ENCODE measurements around the gene RALGPS1. TPM values are rescaled to one million over a fixed set of nuclear protein-coding genes. Genes with fewer than 3 reads are reported as not detected.

RALGPS1 gene
- total and polyA plus RNA-seq, 2 donors (not counting 1 experiment from before 2014, with no cell fraction given): 19.7 to 39.9 TPM

DNA sequence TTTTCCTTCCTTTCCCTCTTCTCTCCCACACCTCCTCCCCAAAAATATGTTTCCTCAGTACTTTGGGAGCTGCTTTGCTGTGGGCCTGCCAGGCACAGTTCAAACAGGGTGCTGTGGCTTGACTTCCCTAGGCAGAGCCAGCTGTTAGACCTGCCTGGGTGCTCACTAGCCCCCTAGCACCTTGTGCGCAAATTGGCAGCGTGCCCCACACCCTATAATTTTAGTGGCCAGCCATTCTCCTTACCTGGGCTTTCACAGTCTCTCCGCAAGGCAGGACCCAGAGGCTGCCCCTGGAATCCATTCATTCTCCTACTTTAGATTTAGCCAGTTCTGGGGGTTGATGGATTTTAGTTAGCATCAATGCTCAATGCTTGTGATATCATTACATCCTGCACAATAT lies 135.6 kb downstream of the RALGPS1 start:
- TF ChIP-seq, protein P1, sequence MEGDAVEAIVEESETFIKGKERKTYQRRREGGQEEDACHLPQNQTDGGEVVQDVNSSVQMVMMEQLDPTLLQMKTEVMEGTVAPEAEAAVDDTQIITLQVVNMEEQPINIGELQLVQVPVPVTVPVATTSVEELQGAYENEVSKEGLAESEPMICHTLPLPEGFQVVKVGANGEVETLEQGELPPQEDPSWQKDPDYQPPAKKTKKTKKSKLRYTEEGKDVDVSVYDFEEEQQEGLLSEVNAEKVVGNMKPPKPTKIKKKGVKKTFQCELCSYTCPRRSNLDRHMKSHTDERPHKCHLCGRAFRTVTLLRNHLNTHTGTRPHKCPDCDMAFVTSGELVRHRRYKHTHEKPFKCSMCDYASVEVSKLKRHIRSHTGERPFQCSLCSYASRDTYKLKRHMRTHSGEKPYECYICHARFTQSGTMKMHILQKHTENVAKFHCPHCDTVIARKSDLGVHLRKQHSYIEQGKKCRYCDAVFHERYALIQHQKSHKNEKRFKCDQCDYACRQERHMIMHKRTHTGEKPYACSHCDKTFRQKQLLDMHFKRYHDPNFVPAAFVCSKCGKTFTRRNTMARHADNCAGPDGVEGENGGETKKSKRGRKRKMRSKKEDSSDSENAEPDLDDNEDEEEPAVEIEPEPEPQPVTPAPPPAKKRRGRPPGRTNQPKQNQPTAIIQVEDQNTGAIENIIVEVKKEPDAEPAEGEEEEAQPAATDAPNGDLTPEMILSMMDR (IDR thresholded peaks at IDR 0.05): no peak
- TF ChIP-seq EZH2 (IDR thresholded peaks at IDR 0.05; ENCODE audit: borderline replicate concordance, insufficient read depth, low read depth, low read length, poor library complexity, severe bottlenecking): no peak
- intact Hi-C loops (cut with micrococcal nuclease): no loop called here
- ChIA-PET CTCF (interaction anchor here (0.5 kb wide), 1 partner anchor 113 kb away, joined by 4 read pairs; no protein-coding TSS in a partner anchor), POLR2A (no interaction called here)
- H3K4me1 Mint-ChIP-seq: peaks cover 17% of the 10 kb centered on the region
- H3K9ac ChIP-seq (ENCODE audit: low read length): no peak overlapping the region
- H3K36me3 ChIP-seq (replicated peaks in 1 of 2; ENCODE audit: control extremely low read depth in 1 of 2, control insufficient read depth in 1 of 2, extremely low read depth in 1 of 2, insufficient read depth in 2 of 2, low read length in 1 of 2): peaks cover 0 to 7% of the 10 kb centered on the region in 2 experiments
- H3K79me2 ChIP-seq (ENCODE audit: control insufficient read depth, insufficient read depth, low read length): no peaks in the 10 kb centered on the region
- no peak overlapping the region for H3K4me3 Mint-ChIP-seq
- no peaks in the 10 kb centered on the region for H4K20me1 ChIP-seq (ENCODE audit: control insufficient read depth, insufficient read depth, low read length, poor library complexity, severe bottlenecking)
- ATAC-seq (ENCODE audit: low read depth): no peak
- no peaks in the 10 kb centered on the region for H3K9me3 ChIP-seq (ENCODE audit: control extremely low read depth in 1 of 3, control insufficient read depth in 2 of 3, insufficient read depth in 1 of 3, low read length in 2 of 3)
- no peak overlapping the region for H3K27ac ChIP-seq (ENCODE audit: low read length in 2 of 2)
- no peaks in the 10 kb centered on the region for H3K9me3 Mint-ChIP-seq (ENCODE audit: insufficient read depth)
- no peak overlapping the region for H3K4me3 ChIP-seq (ENCODE audit: control extremely low read depth in 1 of 5, extremely low read depth in 1 of 5, insufficient read depth in 1 of 5, low read depth in 2 of 5, low read length in 4 of 5)
- peaks cover 5 to 12% of the 10 kb centered on the region in 2 donors for H3K4me1 ChIP-seq (ENCODE audit: control insufficient read depth in 2 of 2, insufficient read depth in 2 of 2, low read length in 2 of 2)
- H3K27ac Mint-ChIP-seq: no peak overlapping the region
- no peaks in the 10 kb centered on the region for H3K27me3 Mint-ChIP-seq
- 100% methylated on average over 2 of the region's 3 CpGs for WGBS (ENCODE audit: insufficient coverage)
- no peak overlapping the region for H2AFZ ChIP-seq (ENCODE audit: insufficient read depth, low read depth, low read length, poor library complexity, severe bottlenecking)
- no peak for DNase-seq
- H3K27me3 ChIP-seq (replicated peaks in 1 of 4; ENCODE audit: control extremely low read depth in 1 of 4, control insufficient read depth in 3 of 4, insufficient read depth in 4 of 4, low read length in 3 of 4): no peaks in the 10 kb centered on the region
- H3K4me2 ChIP-seq (replicated peaks; ENCODE audit: low read depth, low read length, poor library complexity, severe bottlenecking): no peak overlapping the region

DNA sequence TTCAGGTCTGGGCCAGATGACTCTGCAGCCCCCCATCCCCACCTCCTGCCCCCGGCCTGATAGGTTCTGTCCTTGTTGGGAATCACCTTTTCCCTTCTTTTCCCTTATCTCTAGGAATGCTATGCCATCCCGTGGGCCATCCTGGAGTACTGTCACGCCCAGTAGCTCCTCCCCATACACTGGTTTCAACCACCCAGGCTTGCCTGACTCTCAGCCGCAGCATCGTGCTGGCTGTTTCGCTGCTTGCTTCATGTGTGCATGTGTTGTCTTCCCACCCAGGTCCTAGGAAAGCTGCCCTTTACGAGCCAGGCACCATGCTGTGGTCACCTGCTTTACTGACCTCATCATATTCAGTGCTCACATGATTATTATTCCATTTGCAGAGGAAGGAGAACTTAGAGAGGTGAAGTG lies 136.0 kb downstream of the RALGPS1 start:
- CTCF ChIA-PET: no interaction called here
- Mint-ChIP-seq H3K27me3 (no peaks in the 10 kb centered on the region), H3K9me3 (ENCODE audit: insufficient read depth) (no peaks in the 10 kb centered on the region), H3K27ac (no peak overlapping the region), H3K4me3 (no peak overlapping the region), H3K4me1 (peaks cover 17% of the 10 kb centered on the region)
- H3K9ac ChIP-seq (ENCODE audit: low read length): no peak overlapping the region
- TF ChIP-seq, protein P1 (IDR thresholded peaks at IDR 0.05): no peak
- TF ChIP-seq EZH2 (IDR thresholded peaks at IDR 0.05; ENCODE audit: borderline replicate concordance, insufficient read depth, low read depth, low read length, poor library complexity, severe bottlenecking): no peak
- no peak for DNase-seq
- no peaks in the 10 kb centered on the region for H3K9me3 ChIP-seq (ENCODE audit: control extremely low read depth in 1 of 3, control insufficient read depth in 2 of 3, insufficient read depth in 1 of 3, low read length in 2 of 3)
- H3K4me2 ChIP-seq (replicated peaks; ENCODE audit: low read depth, low read length, poor library complexity, severe bottlenecking): no peak overlapping the region
- POLR2A ChIA-PET: no interaction called here
- no peaks in the 10 kb centered on the region for H3K27me3 ChIP-seq (replicated peaks in 1 of 4; ENCODE audit: control extremely low read depth in 1 of 4, control insufficient read depth in 3 of 4, insufficient read depth in 4 of 4, low read length in 3 of 4)
- no peak overlapping the region for H3K27ac ChIP-seq (ENCODE audit: low read length in 2 of 2)
- peaks cover 0 to 7% of the 10 kb centered on the region in 2 experiments for H3K36me3 ChIP-seq (replicated peaks in 1 of 2; ENCODE audit: control extremely low read depth in 1 of 2, control insufficient read depth in 1 of 2, extremely low read depth in 1 of 2, insufficient read depth in 2 of 2, low read length in 1 of 2)
- no peaks in the 10 kb centered on the region for H3K79me2 ChIP-seq (ENCODE audit: control insufficient read depth, insufficient read depth, low read length)
- ATAC-seq (ENCODE audit: low read depth): no peak
- intact Hi-C loops (cut with micrococcal nuclease): no loop called here
- no peaks in the 10 kb centered on the region for H4K20me1 ChIP-seq (ENCODE audit: control insufficient read depth, insufficient read depth, low read length, poor library complexity, severe bottlenecking)
- no peak overlapping the region for H2AFZ ChIP-seq (ENCODE audit: insufficient read depth, low read depth, low read length, poor library complexity, severe bottlenecking)
- H3K4me3 ChIP-seq (ENCODE audit: control extremely low read depth in 1 of 5, extremely low read depth in 1 of 5, insufficient read depth in 1 of 5, low read depth in 2 of 5, low read length in 4 of 5): no peak overlapping the region
- 95% methylated on average over 5 of the region's 7 CpGs for WGBS (ENCODE audit: insufficient coverage)
- peaks cover 5 to 12% of the 10 kb centered on the region in 2 donors for H3K4me1 ChIP-seq (ENCODE audit: control insufficient read depth in 2 of 2, insufficient read depth in 2 of 2, low read length in 2 of 2)

All from B cell (primary cell).